ACC112 (cell line): ENCODE measurements around the gene OR4C46.
"Not testable (repeated sequence)": the region's sequence is repeated elsewhere in the genome, so short reads cannot be mapped to it uniquely, and the experiment has no call there.

Experiments used
- H2AFZ ChIP-seq: fragments of 200-600 bp; sonication (generic); one replicate; pipeline ENCODE4 v1.6.0; 2017; ENCODE audit warnings: antibody characterized with exemption, low read length; ENCODE audit not compliant: unreplicated experiment
- H3K27ac ChIP-seq: fragments of 200-600 bp; sonication (generic); 2 replicates; pipeline ENCODE4 v1.5.1; 2014; ENCODE audit warnings: low read depth, mild to moderate bottlenecking, antibody characterized with exemption, low read length, moderate library complexity
- H3K27me3 ChIP-seq: fragments of 200-600 bp; sonication (generic); 2 replicates; pipeline ENCODE4 v1.6.1; 2014; ENCODE audit warnings: mild to moderate bottlenecking, antibody characterized with exemption, low read length, moderate library complexity, mixed read lengths; ENCODE audit not compliant: insufficient read depth
- H3K36me3 ChIP-seq: fragments of 200-600 bp; sonication (generic); 2 replicates; pipeline ENCODE4 v1.6.1; 2016; ENCODE audit warnings: mild to moderate bottlenecking, antibody characterized with exemption, low read length, moderate library complexity, mixed read lengths; ENCODE audit not compliant: insufficient read depth
- H3K4me1 ChIP-seq: fragments of 200-600 bp; sonication (generic); one replicate; pipeline ENCODE4 v1.6.1; 2016; ENCODE audit warnings: low read length, mixed read lengths; ENCODE audit not compliant: insufficient read depth, unreplicated experiment, control insufficient read depth
- H3K4me3 ChIP-seq: fragments of 200-600 bp; sonication (generic); 2 replicates; pipeline ENCODE4 v1.5.1; 2014; ENCODE audit warnings: mild to moderate bottlenecking, low read depth, low read length
- H3K79me2 ChIP-seq: fragments of 200-600 bp; sonication (generic); one replicate; pipeline ENCODE4 v1.6.0; 2016; ENCODE audit warnings: low read length; ENCODE audit not compliant: control insufficient read depth, unreplicated experiment, insufficient read depth

The OR4C46 gene

GRCh38 chr11:54603898-54604297 is at the start of gene OR4C46:
OR4C46 (minus strand) TSS chr11:54603998; CDS start chr11:54603998, 0 bp downstream.
- Histone ChIP-seq H3K27ac (no peak within 1 kb of the TSS), H3K36me3 (no peaks in the 10 kb centered on the region), H2AFZ (no peak within 1 kb of the TSS), H3K4me1 (no peaks in the 10 kb centered on the region), H3K79me2 (no peaks in the 10 kb centered on the region), H3K4me3 (no peak within 1 kb of the TSS), H3K27me3 (no peaks in the 10 kb centered on the region)

- H3K4me3 ChIP-seq, result peak overlapping the region; percentile 47; the same call in 1 of the 2 replicates
- H3K27ac ChIP-seq, H2AFZ ChIP-seq, H3K36me3 ChIP-seq, H3K79me2 ChIP-seq, H3K27me3 ChIP-seq, H3K4me1 ChIP-seq: not testable (repeated sequence)
Observed at GRCh38 chr11:54645606-54646005, 41.8 kb upstream of the OR4C46 start.

- not testable (repeated sequence) for H2AFZ ChIP-seq, H3K79me2 ChIP-seq, H3K27me3 ChIP-seq, H3K4me3 ChIP-seq, H3K4me1 ChIP-seq, H3K27ac ChIP-seq, H3K36me3 ChIP-seq
Observed at GRCh38 chr11:54561439-54561838, 42.4 kb downstream of the OR4C46 start.

- no peaks in the 10 kb centered on the region for H3K79me2 ChIP-seq
- H3K4me1 ChIP-seq, result no peaks in the 10 kb centered on the region
- H3K36me3 ChIP-seq, result no peaks in the 10 kb centered on the region
- H2AFZ ChIP-seq, result no peak overlapping the region
- H3K4me3 ChIP-seq, result no peak overlapping the region
- H3K27ac ChIP-seq, result no peak overlapping the region
- no peaks in the 10 kb centered on the region for H3K27me3 ChIP-seq
Observed at GRCh38 chr11:54558919-54559318, 44.9 kb downstream of the OR4C46 start.

GRCh38 chr11:54558407-54558806 is 45.4 kb downstream of the OR4C46 start:
- H3K4me1 ChIP-seq, result no peaks in the 10 kb centered on the region

More at GRCh38 chr11:54558407-54558806, 45.4 kb downstream of the OR4C46 start:
- Histone ChIP-seq H3K27ac (no peak overlapping the region), H3K36me3 (no peaks in the 10 kb centered on the region), H3K79me2 (no peaks in the 10 kb centered on the region), H3K27me3 (no peaks in the 10 kb centered on the region), H3K4me3 (no peak overlapping the region), H2AFZ (no peak overlapping the region)
